ENCODE data around the gene ASIC1.

Gene ASIC1

DNA sequence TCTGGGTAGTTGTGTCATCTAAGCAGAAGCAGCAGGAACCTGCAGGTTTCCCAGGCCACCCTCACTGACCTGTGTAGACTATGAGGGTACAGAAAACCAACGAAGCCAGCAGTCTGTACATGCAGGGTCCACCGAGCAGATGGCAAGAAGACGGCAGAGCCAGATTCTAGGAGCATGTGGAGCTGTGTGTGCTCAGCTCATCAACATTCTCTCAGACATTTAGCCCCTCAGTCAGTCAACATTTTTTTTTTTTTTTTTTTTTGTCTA, 7.3 kb upstream of the ASIC1 start:
- Histone ChIP-seq H3K9me2 (ENCODE audit: low read depth, low read length) (no peaks in the 10 kb centered on the region), H4K20me1 (ENCODE audit: insufficient read depth, low read length) (no peaks in the 10 kb centered on the region), H3K4me3 (ENCODE audit: low read depth, low read length, poor library complexity, severe bottlenecking) (no peak overlapping the region), H3K9ac (ENCODE audit: low read length) (no peak overlapping the region), H3K9me3 (ENCODE audit: low read length) (no peaks in the 10 kb centered on the region), H3K4me2 (ENCODE audit: low read length) (no peak overlapping the region), H3K4me1 (ENCODE audit: insufficient read depth, low read length, severe bottlenecking) (no peaks in the 10 kb centered on the region), H3K79me2 (ENCODE audit: insufficient read depth, low read length) (no peaks in the 10 kb centered on the region), H3K27me3 (ENCODE audit: insufficient read depth, low read length) (peaks cover 3% of the 10 kb centered on the region; the same call in 1 of the 2 replicates), H3K27ac (ENCODE audit: low read depth, low read length, poor library complexity, severe bottlenecking) (no peak overlapping the region), H2AFZ (ENCODE audit: low read length) (no peak overlapping the region), H3F3A (ENCODE audit: insufficient read depth, low read length) (no peaks in the 10 kb centered on the region), H3K36me3 (ENCODE audit: insufficient read depth, low read length) (no peaks in the 10 kb centered on the region)
- TF ChIP-seq, protein P1, sequence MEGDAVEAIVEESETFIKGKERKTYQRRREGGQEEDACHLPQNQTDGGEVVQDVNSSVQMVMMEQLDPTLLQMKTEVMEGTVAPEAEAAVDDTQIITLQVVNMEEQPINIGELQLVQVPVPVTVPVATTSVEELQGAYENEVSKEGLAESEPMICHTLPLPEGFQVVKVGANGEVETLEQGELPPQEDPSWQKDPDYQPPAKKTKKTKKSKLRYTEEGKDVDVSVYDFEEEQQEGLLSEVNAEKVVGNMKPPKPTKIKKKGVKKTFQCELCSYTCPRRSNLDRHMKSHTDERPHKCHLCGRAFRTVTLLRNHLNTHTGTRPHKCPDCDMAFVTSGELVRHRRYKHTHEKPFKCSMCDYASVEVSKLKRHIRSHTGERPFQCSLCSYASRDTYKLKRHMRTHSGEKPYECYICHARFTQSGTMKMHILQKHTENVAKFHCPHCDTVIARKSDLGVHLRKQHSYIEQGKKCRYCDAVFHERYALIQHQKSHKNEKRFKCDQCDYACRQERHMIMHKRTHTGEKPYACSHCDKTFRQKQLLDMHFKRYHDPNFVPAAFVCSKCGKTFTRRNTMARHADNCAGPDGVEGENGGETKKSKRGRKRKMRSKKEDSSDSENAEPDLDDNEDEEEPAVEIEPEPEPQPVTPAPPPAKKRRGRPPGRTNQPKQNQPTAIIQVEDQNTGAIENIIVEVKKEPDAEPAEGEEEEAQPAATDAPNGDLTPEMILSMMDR (IDR thresholded peaks at IDR 0.05; ENCODE audit: low read length), result no peak
- no peak for TF ChIP-seq EZH2 (IDR thresholded peaks at IDR 0.05; ENCODE audit: borderline replicate concordance, low read length)

DNA sequence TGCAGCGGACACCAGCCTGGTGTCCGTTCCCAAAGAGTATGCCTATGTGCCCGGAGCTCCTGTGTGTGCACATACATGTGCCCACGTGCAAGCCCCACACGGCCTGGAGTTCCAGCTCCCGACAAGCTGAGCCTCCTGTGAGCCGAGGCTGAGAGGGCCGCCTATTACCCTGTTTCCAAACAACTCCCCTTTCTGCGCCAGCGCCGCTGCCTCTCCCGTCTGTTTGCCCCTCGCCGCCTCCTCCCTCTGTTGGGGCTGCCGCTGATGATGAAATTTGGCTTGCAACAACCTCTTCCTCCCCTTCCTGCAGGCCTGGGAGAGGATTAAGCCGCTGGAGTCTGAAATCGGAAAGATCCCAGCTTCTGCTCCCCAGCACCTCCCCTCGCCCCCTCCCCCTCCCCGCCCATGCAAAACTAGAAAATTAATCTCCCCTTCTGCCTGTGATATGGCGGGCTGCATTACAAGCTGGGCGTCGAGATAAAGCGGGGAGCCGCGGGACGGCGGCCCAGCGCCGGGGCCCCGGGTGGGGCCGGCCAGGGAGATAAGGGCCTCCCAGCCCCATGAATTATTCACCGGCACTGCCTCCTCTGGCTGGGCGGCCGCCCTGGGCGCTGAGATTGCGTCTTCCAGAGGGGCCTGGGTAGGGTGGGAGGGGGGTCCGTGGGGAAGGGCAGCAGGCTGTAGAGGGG, 6.8 kb upstream of the ASIC1 start:
- H3K9ac ChIP-seq (ENCODE audit: low read length), result no peak overlapping the region
- no peaks in the 10 kb centered on the region for H3K36me3 ChIP-seq (ENCODE audit: insufficient read depth, low read length)
- TF ChIP-seq, protein P1 (IDR thresholded peaks at IDR 0.05; ENCODE audit: low read length), result no peak
- no peak for TF ChIP-seq EZH2 (IDR thresholded peaks at IDR 0.05; ENCODE audit: borderline replicate concordance, low read length)
- no peak overlapping the region for H3K27ac ChIP-seq (ENCODE audit: low read depth, low read length, poor library complexity, severe bottlenecking)
- H3K4me2 ChIP-seq (ENCODE audit: low read length), result no peak overlapping the region
- H4K20me1 ChIP-seq (ENCODE audit: insufficient read depth, low read length), result no peaks in the 10 kb centered on the region
- no peaks in the 10 kb centered on the region for H3K79me2 ChIP-seq (ENCODE audit: insufficient read depth, low read length)
- no peak overlapping the region for H3K4me3 ChIP-seq (ENCODE audit: low read depth, low read length, poor library complexity, severe bottlenecking)
- H2AFZ ChIP-seq (ENCODE audit: low read length), result no peak overlapping the region
- H3K9me2 ChIP-seq (ENCODE audit: low read depth, low read length), result no peaks in the 10 kb centered on the region
- no peaks in the 10 kb centered on the region for H3K9me3 ChIP-seq (ENCODE audit: low read length)
- H3K27me3 ChIP-seq (ENCODE audit: insufficient read depth, low read length), result peaks cover 3% of the 10 kb centered on the region; the same call in 1 of the 2 replicates
- H3K4me1 ChIP-seq (ENCODE audit: insufficient read depth, low read length, severe bottlenecking), result peaks cover under 1% of the 10 kb centered on the region
- H3F3A ChIP-seq (ENCODE audit: insufficient read depth, low read length), result no peaks in the 10 kb centered on the region

DNA sequence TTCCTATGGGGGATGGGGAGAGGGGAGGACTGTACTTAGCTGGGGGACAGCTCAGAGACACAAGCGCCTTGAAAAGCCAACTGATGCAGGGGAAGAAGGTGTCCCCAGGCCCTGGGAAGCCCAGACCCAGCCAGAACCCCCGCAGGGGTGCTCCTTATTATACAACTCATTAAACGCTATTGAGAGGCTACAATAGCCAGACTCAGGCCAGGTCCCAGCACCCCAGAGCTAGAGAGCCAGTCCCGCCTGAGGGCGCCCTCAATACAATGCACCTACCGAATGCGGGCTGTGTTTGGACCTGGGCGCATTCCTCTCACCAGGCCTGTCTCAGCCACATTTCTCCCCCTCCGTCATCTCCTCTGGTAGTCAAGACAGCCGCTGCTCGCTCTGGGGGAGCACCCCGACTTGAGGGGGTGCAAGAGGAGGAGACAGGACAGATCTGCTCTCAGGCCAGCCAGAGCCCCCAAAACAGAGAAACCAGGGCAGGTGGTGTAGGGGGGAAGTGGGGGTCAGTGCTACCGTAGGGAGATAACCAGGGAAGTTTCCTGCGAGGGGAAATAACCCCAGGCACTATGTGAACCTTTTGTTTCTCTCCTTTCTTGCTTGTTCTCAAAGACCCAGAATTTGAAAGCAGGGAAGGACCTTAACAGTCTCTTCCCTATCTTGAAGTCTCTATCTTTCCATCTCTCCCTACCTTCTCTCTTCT, 6.1 kb upstream of the ASIC1 start:
- Histone ChIP-seq H3K4me2 (ENCODE audit: low read length) (no peak overlapping the region), H3K79me2 (ENCODE audit: insufficient read depth, low read length) (no peaks in the 10 kb centered on the region), H3K9ac (ENCODE audit: low read length) (no peak overlapping the region), H3K4me3 (ENCODE audit: low read depth, low read length, poor library complexity, severe bottlenecking) (no peak overlapping the region), H3F3A (ENCODE audit: insufficient read depth, low read length) (no peaks in the 10 kb centered on the region), H3K9me2 (ENCODE audit: low read depth, low read length) (no peaks in the 10 kb centered on the region), H3K27me3 (ENCODE audit: insufficient read depth, low read length) (peaks cover 3% of the 10 kb centered on the region; the same call in 1 of the 2 replicates), H4K20me1 (ENCODE audit: insufficient read depth, low read length) (no peaks in the 10 kb centered on the region), H3K27ac (ENCODE audit: low read depth, low read length, poor library complexity, severe bottlenecking) (no peak overlapping the region), H3K36me3 (ENCODE audit: insufficient read depth, low read length) (no peaks in the 10 kb centered on the region), H2AFZ (ENCODE audit: low read length) (no peak overlapping the region), H3K9me3 (ENCODE audit: low read length) (no peaks in the 10 kb centered on the region), H3K4me1 (ENCODE audit: insufficient read depth, low read length, severe bottlenecking) (peaks cover 7% of the 10 kb centered on the region)
- TF ChIP-seq, protein P1 (IDR thresholded peaks at IDR 0.05; ENCODE audit: low read length), result no peak
- TF ChIP-seq EZH2 (IDR thresholded peaks at IDR 0.05; ENCODE audit: borderline replicate concordance, low read length), result no peak

Measured in OCI-LY1 (cell line).